WTC11 (cell line): ENCODE measurements around the gene ATG2A. TPM values are rescaled to one million over a fixed set of nuclear protein-coding genes. Genes with fewer than 3 reads are reported as not detected.

Experiments used
- ATAC-seq: fragments of 200-7000 bp; cut with Tn5 transposase; 2 replicates; pipeline ENCODE4 v1.10.0; 2021; ENCODE audit warnings: mild to moderate bottlenecking, moderate library complexity
- CTCF ChIA-PET: fragments of 300-600 bp; sonication (Branson Sonifier 250); formaldehyde crosslinking; loops from one replicate; lab custom pipeline; 2021; ENCODE audit warnings: antibody characterized with exemption; lab: Charles Lee
- POLR2A ChIA-PET: fragments of 350-600 bp; sonication (Branson Sonifier 250); formaldehyde crosslinking; loops from one replicate; lab custom pipeline; 2021; ENCODE audit warnings: antibody characterized with exemption; lab: Charles Lee
- DNase-seq: peaks from one replicate; pipeline ENCODE4 v3.0.0; 2021; ENCODE audit warnings: low spot score
- H3K27ac Mint-ChIP-seq: 2 replicates; pipeline ENCODE4 v1.8.0; 2021; ENCODE audit warnings: mixed read lengths
- H3K27me3 Mint-ChIP-seq: 2 replicates; pipeline ENCODE4 v1.8.0; 2021; ENCODE audit warnings: low read depth, mild to moderate bottlenecking, moderate library complexity, mixed read lengths
- H3K36me3 Mint-ChIP-seq: 2 replicates; pipeline ENCODE4 v1.8.0; 2021; ENCODE audit warnings: mixed read lengths
- H3K4me1 Mint-ChIP-seq: 2 replicates; pipeline ENCODE4 v1.8.0; 2022; ENCODE audit warnings: mixed read lengths
- H3K4me3 Mint-ChIP-seq: 2 replicates; pipeline ENCODE4 v1.8.0; 2021; ENCODE audit warnings: mild to moderate bottlenecking, moderate library complexity, mixed read lengths
- H3K9me3 Mint-ChIP-seq: 2 replicates; pipeline ENCODE4 v1.8.0; 2021; ENCODE audit warnings: mixed read lengths
- CBFB ChIP-seq: sonication (generic); formaldehyde crosslinking; IDR thresholded peaks from 2 replicates; pipeline ENCODE4 v1.8.1; 2022; ENCODE audit warnings: mild to moderate bottlenecking, low read depth, missing genetic modification reagents
- FOXP4 ChIP-seq: sonication (generic); formaldehyde crosslinking; IDR thresholded peaks from 2 replicates; pipeline ENCODE4 v1.8.0; 2022; ENCODE audit warnings: mild to moderate bottlenecking, missing genetic modification reagents
- GABPB1 ChIP-seq: sonication (generic); formaldehyde crosslinking; IDR thresholded peaks from 2 replicates; pipeline ENCODE4 v1.8.1; 2023; ENCODE audit warnings: mild to moderate bottlenecking, missing genetic modification reagents
- GRHL2 ChIP-seq: fragments of 250-450 bp; sonication (Bioruptor Pico); IDR thresholded peaks from 2 replicates; pipeline ENCODE4 v1.8.0; 2022; ENCODE audit warnings: mild to moderate bottlenecking, moderate library complexity; ENCODE audit not compliant: insufficient replicate concordance, severe bottlenecking
- NR3C1 ChIP-seq: sonication (generic); formaldehyde crosslinking; conservative IDR thresholded peaks from 2 replicates; pipeline ENCODE4 v1.8.1; 2023; ENCODE audit warnings: low read depth, mild to moderate bottlenecking, missing genetic modification reagents
- PRRX2 ChIP-seq: fragments of 250-450 bp; sonication (Bioruptor Pico); IDR thresholded peaks from 2 replicates; pipeline ENCODE4 v1.8.0; 2021; ENCODE audit warnings: mild to moderate bottlenecking
- SMAD3 ChIP-seq: sonication (generic); formaldehyde crosslinking; IDR thresholded peaks from 2 replicates; pipeline ENCODE4 v1.8.0; 2022; ENCODE audit warnings: missing genetic modification reagents, mild to moderate bottlenecking, borderline replicate concordance
- ZNF416 ChIP-seq: fragments of 250-450 bp; sonication (Bioruptor Pico); IDR thresholded peaks from 2 replicates; pipeline ENCODE4 v1.9.0; 2021; ENCODE audit warnings: mild to moderate bottlenecking, inconsistent platforms
- ZNF423 ChIP-seq: fragments of 250-450 bp; sonication (Bioruptor Pico); IDR thresholded peaks from 2 replicates; pipeline ENCODE4 v2.1.2; 2022; ENCODE audit warnings: mild to moderate bottlenecking, moderate library complexity
- total RNA-seq: library from RNA; stranded (reverse); gene quantifications from 3 replicates; pipeline ENCODE4 v1.2.3, GENCODE V29; 2021
- TF ChIP-seq, protein P1 (sequence below): sonication (generic); formaldehyde crosslinking; IDR thresholded peaks from 2 replicates; pipeline ENCODE4 v1.8.1; 2022; ENCODE audit warnings: missing genetic modification reagents, borderline replicate concordance
- TF ChIP-seq, protein P2 (sequence below): fragments of 250-450 bp; sonication (Bioruptor Pico); conservative IDR thresholded peaks from 2 replicates; pipeline ENCODE4 v1.9.0; 2021; ENCODE audit warnings: mild to moderate bottlenecking
- TF ChIP-seq, protein P3 (sequence below): fragments of 250-450 bp; sonication (Bioruptor Pico); IDR thresholded peaks from 2 replicates; pipeline ENCODE4 v1.9.0; 2021; ENCODE audit warnings: mild to moderate bottlenecking
- TF ChIP-seq, protein P4 (sequence below): sonication (generic); formaldehyde crosslinking; IDR thresholded peaks from 2 replicates; pipeline ENCODE4 v1.8.1; 2022; ENCODE audit warnings: mild to moderate bottlenecking, moderate library complexity, missing genetic modification reagents

Gene ATG2A
- total RNA-seq, 1 experiment from 2014 or later: 31.4 TPM

GRCh38 chr11:64865286-64866172 lies 51.5 kb downstream of the ATG2A start:
- Mint-ChIP-seq H3K36me3 (no peaks in the 10 kb centered on the region), H3K4me1 (peaks cover 17% of the 10 kb centered on the region), H3K4me3 (no peak overlapping the region)
- no peak for TF ChIP-seq GABPB1
- TF ChIP-seq, all 79 proteins: peak for 0
- ChIA-PET CTCF (interaction anchor here (0.9 to 7.2 kb wide), 7 partner anchors 11 to 131 kb away, joined by 4 to 97 read pairs (median 12); partner anchors contain the start of genes BATF2 and EHD1), POLR2A (no interaction called here)
- Mint-ChIP-seq H3K27ac (peak overlapping the region; percentile 90), H3K27me3 (no peaks in the 10 kb centered on the region), H3K9me3 (no peaks in the 10 kb centered on the region)
- DNase-seq (no peak), ATAC-seq (no peak)

DNA sequence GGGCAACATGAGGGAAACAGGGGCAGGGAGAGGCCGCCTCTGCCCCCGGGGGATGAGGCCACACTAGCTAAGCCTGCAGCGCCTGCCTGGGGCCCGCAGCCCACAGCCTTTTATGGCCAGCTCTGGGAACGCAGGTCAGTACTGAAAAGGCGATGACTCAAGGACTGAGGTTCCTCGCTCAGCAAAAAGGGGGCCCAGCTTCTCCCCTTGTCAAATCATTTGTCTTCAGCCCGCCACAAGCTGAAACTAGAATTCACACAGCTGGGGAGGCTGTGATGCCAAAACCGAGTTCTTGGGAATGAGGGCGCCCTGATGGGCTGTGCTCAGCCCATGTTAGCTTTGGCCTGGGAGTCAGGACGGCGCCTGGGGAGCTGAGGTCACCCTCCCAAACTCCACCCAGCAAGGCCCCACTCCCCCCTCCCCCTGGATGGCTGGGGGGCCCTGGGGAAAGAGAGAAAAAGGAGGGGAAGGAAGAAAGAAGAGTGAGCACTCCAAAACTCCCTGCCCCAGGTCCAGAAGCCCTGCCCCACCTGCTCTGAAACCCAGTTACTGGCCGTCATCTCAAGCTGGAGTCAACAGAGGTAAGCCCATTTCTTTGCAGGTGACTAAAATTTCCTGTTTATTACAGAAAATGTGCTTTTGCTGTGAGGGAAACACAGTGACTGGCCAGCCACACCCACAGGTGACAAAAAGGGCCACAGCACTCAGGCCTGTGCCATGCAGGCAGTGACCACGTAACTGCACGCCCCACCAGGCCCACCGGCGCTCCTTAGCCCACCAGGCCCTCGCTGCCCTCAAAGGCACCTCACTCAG lies 52.3 kb downstream of the ATG2A start:
- CTCF ChIA-PET: interaction anchor here (0.7 to 7.2 kb wide), 12 partner anchors 12 to 176 kb away, joined by 3 to 97 read pairs (median 4); partner anchors contain the start of genes BATF2, CDC42BPG and EHD1
- Mint-ChIP-seq H3K27me3 (no peaks in the 10 kb centered on the region), H3K27ac (no peak overlapping the region), H3K36me3 (no peaks in the 10 kb centered on the region; the same call in 1 of the 2 replicates), H3K4me1 (peaks cover 17% of the 10 kb centered on the region), H3K4me3 (no peak overlapping the region), H3K9me3 (no peaks in the 10 kb centered on the region)
- peak; percentile 18; the same call in 1 of the 2 replicates for ATAC-seq
- POLR2A ChIA-PET: interaction anchor here (1.1 kb wide), 1 partner anchor 14 kb away, joined by 3 read pairs; the partner anchor contains the start of gene EHD1
- DNase-seq: no peak
- TF ChIP-seq NR3C1 (no peak), ZNF416 (CRISPR knock-in tag) (no peak), SMAD3 (CRISPR knock-in tag) (no peak), PRRX2 (CRISPR knock-in tag) (no peak), CBFB (no peak), ZNF423 (CRISPR knock-in tag) (no peak), FOXP4 (CRISPR knock-in tag) (no peak), GABPB1 (no peak), GRHL2 (CRISPR knock-in tag) (no peak)
- TF ChIP-seq, protein P1, sequence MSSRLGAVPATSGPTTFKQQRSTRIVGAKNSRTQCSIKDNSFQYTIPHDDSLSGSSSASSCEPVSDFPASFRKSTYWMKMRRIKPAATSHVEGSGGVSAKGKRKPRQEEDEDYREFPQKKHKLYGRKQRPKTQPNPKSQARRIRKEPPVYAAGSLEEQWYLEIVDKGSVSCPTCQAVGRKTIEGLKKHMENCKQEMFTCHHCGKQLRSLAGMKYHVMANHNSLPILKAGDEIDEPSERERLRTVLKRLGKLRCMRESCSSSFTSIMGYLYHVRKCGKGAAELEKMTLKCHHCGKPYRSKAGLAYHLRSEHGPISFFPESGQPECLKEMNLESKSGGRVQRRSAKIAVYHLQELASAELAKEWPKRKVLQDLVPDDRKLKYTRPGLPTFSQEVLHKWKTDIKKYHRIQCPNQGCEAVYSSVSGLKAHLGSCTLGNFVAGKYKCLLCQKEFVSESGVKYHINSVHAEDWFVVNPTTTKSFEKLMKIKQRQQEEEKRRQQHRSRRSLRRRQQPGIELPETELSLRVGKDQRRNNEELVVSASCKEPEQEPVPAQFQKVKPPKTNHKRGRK (CRISPR knock-in tag): no peak
- TF ChIP-seq, protein P2, sequence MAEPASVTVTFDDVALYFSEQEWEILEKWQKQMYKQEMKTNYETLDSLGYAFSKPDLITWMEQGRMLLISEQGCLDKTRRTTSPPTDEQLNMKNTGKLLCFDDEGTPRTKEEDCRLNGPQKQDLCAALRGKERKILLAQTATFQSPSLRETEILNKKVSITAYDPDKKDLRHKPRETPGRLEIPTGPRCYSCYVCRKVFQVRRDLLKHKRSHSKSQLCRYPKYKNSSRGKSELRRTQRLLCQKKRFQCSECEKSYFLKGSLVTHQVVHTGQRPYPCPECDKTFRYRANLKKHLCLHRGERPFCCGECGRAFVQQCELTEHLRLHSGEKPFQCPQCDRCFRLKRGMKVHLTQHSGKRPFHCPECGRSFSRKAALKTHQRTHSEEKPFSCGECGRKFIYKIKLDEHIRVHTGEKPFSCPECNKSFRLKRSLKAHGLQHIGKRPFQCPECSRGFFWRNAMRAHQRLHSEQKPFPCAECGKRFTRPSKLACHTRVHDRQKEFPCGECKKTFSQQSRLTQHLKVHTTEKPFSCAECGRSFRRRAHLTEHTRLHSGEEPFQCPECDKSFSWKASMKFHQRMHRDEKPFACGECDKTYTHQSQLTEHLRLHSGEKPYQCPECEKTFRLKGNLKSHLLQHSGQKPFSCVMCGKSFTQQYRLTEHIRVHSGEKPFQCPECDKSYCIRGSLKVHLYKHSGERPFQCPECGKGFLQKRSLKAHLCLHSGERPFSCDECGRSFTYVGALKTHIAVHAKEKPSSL (CRISPR knock-in tag): no peak
- TF ChIP-seq, protein P3, sequence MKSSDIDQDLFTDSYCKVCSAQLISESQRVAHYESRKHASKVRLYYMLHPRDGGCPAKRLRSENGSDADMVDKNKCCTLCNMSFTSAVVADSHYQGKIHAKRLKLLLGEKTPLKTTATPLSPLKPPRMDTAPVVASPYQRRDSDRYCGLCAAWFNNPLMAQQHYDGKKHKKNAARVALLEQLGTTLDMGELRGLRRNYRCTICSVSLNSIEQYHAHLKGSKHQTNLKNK (CRISPR knock-in tag): no peak
- TF ChIP-seq, protein P4, sequence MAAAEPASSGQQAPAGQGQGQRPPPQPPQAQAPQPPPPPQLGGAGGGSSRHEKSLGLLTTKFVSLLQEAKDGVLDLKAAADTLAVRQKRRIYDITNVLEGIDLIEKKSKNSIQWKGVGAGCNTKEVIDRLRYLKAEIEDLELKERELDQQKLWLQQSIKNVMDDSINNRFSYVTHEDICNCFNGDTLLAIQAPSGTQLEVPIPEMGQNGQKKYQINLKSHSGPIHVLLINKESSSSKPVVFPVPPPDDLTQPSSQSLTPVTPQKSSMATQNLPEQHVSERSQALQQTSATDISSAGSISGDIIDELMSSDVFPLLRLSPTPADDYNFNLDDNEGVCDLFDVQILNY (CRISPR knock-in tag): no peak
